A549 (cell line): Measurements from ENCODE around the gene LNPEP. TPM values are rescaled to one million over a fixed set of nuclear protein-coding genes. Genes with fewer than 3 reads are reported as not detected.

ENCODE experiments used
- ATAC-seq, 2 experiments: fragments of 200-7000 bp in 1 of 2; fragments of >200 bp in 1 of 2; cut with Nextera tagmentation in 1 of 2; cut with Tn5 transposase in 1 of 2; 3 replicates each; pipeline versions ENCODE4 v1.8.0 to v1.9.1; 2018 to 2020; ENCODE audit warnings: mild to moderate bottlenecking in 1 of 2, moderate library complexity in 1 of 2
- CTCF ChIA-PET: fragments of 300-600 bp; sonication (Branson Sonifier 250); formaldehyde crosslinking; extraction: SDS; loops from one replicate; lab custom pipeline; 2021; ENCODE audit warnings: antibody characterized with exemption, inconsistent platforms; lab: Yijun Ruan, JAX
- POLR2A ChIA-PET: fragments of 350-600 bp; formaldehyde crosslinking; extraction: SDS; loops from one replicate; lab custom pipeline; 2021; ENCODE audit warnings: antibody characterized with exemption, inconsistent platforms; lab: Yijun Ruan, JAX
- DNase-seq, 2 experiments: peaks; one replicate each; pipeline versions ENCODE4 v3.0.0 to v3.0.0-alpha.2; 2011 to 2016; ENCODE audit warnings: low read depth in 1 of 2, low spot score in 1 of 2
- FAIRE-seq: peaks from 2 replicates; lab custom pipeline; 2011; peaks lifted over from hg19 to GRCh38; lab: Jason Lieb, UNC
- H3K27ac ChIP-seq, 2 experiments: fragments of >200 bp; sonication (Bioruptor Twin); formaldehyde crosslinking; 3 replicates each; pipeline ENCODE4 v1.5.1; 2016 to 2017
- H3K4me1 ChIP-seq: fragments of >200 bp; sonication (Bioruptor Twin); formaldehyde crosslinking; 3 replicates; pipeline ENCODE4 v1.6.1; 2016
- H3K4me2 ChIP-seq: fragments of >200 bp; sonication (Bioruptor Twin); formaldehyde crosslinking; 3 replicates; pipeline ENCODE4 v1.6.1; 2016
- H3K4me3 ChIP-seq: fragments of >200 bp; sonication (Bioruptor Twin); formaldehyde crosslinking; 3 replicates; pipeline ENCODE4 v1.5.1; 2016
- H3K9me3 ChIP-seq: fragments of >200 bp; sonication (Bioruptor Twin); formaldehyde crosslinking; 3 replicates; pipeline ENCODE4 v1.6.1; 2016
- CBX8 ChIP-seq: fragments of 200-600 bp; sonication (generic); IDR thresholded peaks from 2 replicates; pipeline ENCODE4 v1.6.1; 2016
- CEBPB ChIP-seq, 2 experiments: fragments of >200 bp in 1 of 2; sonication (Bioruptor Twin) in 1 of 2; formaldehyde crosslinking in 1 of 2; IDR thresholded peaks; 2 replicates each; pipeline ENCODE4 v1.6.1; 2012 to 2016
- CHD4 ChIP-seq: fragments of 200-600 bp; sonication (generic); IDR thresholded peaks from 2 replicates; pipeline ENCODE4 v1.6.1; 2016; ENCODE audit warnings: antibody characterized with exemption, mild to moderate bottlenecking, borderline replicate concordance
- EHF ChIP-seq: fragments of 250-450 bp; sonication (Bioruptor Pico); IDR thresholded peaks from 2 replicates; pipeline ENCODE4 v1.5.0; 2020; ENCODE audit warnings: mild to moderate bottlenecking
- EP300 ChIP-seq, 2 experiments: fragments of >200 bp; sonication (Bioruptor Twin); formaldehyde crosslinking; IDR thresholded peaks; 2 replicates in 1 of 2; 3 replicates in 1 of 2; pipeline ENCODE4 v1.6.1; 2016 to 2017
- FOSB ChIP-seq: fragments of 250-450 bp; sonication (Bioruptor Pico); IDR thresholded peaks from 2 replicates; pipeline ENCODE4 v1.5.0; 2020; ENCODE audit warnings: mild to moderate bottlenecking, moderate library complexity
- FOSL2 ChIP-seq, 2 experiments: fragments of 450-650 bp in 1 of 2; fragments of >200 bp in 1 of 2; sonication (Bioruptor Twin) in 1 of 2; formaldehyde crosslinking; IDR thresholded peaks; 2 replicates each; pipeline versions ENCODE4 v1.5.0 to v1.6.1; 2016 to 2020; ENCODE audit warnings: mild to moderate bottlenecking in 1 of 2, moderate library complexity in 1 of 2
- HOXB5 ChIP-seq: fragments of 250-450 bp; sonication (Bioruptor Pico); IDR thresholded peaks from 2 replicates; pipeline ENCODE4 v1.5.0; 2020; ENCODE audit warnings: mild to moderate bottlenecking, moderate library complexity
- JUNB ChIP-seq: fragments of >200 bp; sonication (Bioruptor Twin); formaldehyde crosslinking; IDR thresholded peaks from 2 replicates; pipeline ENCODE4 v1.6.1; 2016
- KDM1A ChIP-seq: fragments of 200-600 bp; sonication (generic); IDR thresholded peaks from 2 replicates; pipeline ENCODE4 v1.6.1; 2016; ENCODE audit warnings: low read depth, mild to moderate bottlenecking
- MAZ ChIP-seq: fragments of 150-350 bp; IDR thresholded peaks from 2 replicates; pipeline ENCODE4 v1.6.1; 2014; ENCODE audit warnings: antibody characterized with exemption, low read depth, low read length, borderline replicate concordance
- NPAS2 ChIP-seq: fragments of 250-450 bp; sonication (Bioruptor Pico); IDR thresholded peaks from 2 replicates; pipeline ENCODE4 v1.8.0; 2022; ENCODE audit warnings: mild to moderate bottlenecking, moderate library complexity, borderline replicate concordance
- NR3C1 ChIP-seq: fragments of >200 bp; sonication (Bioruptor Twin); formaldehyde crosslinking; IDR thresholded peaks from 3 replicates; pipeline ENCODE4 v1.6.1; 2017
- POLR2AphosphoS2 ChIP-seq: conservative IDR thresholded peaks from 2 replicates; pipeline ENCODE4 v1.6.1; 2012; ENCODE audit warnings: low read length, improper control_type of control experiment, inconsistent platforms
- RAD21 ChIP-seq, 2 experiments: fragments of >200 bp in 1 of 2; sonication (Bioruptor Twin) in 1 of 2; formaldehyde crosslinking in 1 of 2; IDR thresholded peaks in 1 of 2; conservative IDR thresholded peaks in 1 of 2; 2 replicates in 1 of 2; 3 replicates in 1 of 2; pipeline ENCODE4 v1.6.1; 2012 to 2018; ENCODE audit warnings: inconsistent platforms in 1 of 2
- RCOR1 ChIP-seq: fragments of 150-350 bp; IDR thresholded peaks from 2 replicates; pipeline ENCODE4 v1.6.1; 2014; ENCODE audit warnings: antibody characterized with exemption, low read length, low read depth
- RFX5 ChIP-seq: fragments of 450-650 bp; IDR thresholded peaks from 2 replicates; pipeline ENCODE4 v1.7.1; 2014; ENCODE audit warnings: antibody characterized with exemption, mild to moderate bottlenecking, moderate library complexity
- RNF2 ChIP-seq: fragments of 200-600 bp; sonication (generic); IDR thresholded peaks from 2 replicates; pipeline ENCODE4 v1.6.1; 2016; ENCODE audit warnings: low read depth, mild to moderate bottlenecking, antibody characterized with exemption, moderate library complexity, borderline replicate concordance
- SMC3 ChIP-seq: fragments of >200 bp; sonication (Bioruptor Twin); formaldehyde crosslinking; IDR thresholded peaks from 3 replicates; pipeline ENCODE4 v1.6.1; 2018; ENCODE audit warnings: inconsistent platforms
- ZFP36 ChIP-seq: fragments of 450-650 bp; IDR thresholded peaks from 2 replicates; pipeline ENCODE4 v1.6.1; 2014; ENCODE audit warnings: borderline replicate concordance; ENCODE audit not compliant: partially characterized antibody
- ZNF302 ChIP-seq: fragments of 250-450 bp; sonication (Bioruptor Pico); IDR thresholded peaks from 2 replicates; pipeline ENCODE4 v1.9.0; 2021; ENCODE audit warnings: inconsistent platforms, mild to moderate bottlenecking, moderate library complexity
- WGBS: methylation state at CpG from one replicate; pipeline ENCODE4 v1.1.6; 2017; ENCODE audit errors: missing lambda C conversion rate; 5-methylcytosine and 5-hydroxymethylcytosine counted together
- polyA plus RNA-seq, 4 experiments: library from polyadenylated mRNA; depleted of rRNA in 3 of 4; stranded (reverse); fragments of >200 nt; fragmentation: RNase III in 1 of 4; extraction: RNeasy Plus Mini Kit Qiagen cat#74134 plus additional on column Dnase treatment in 1 of 4; gene quantifications; 2 replicates in 3 of 4; 3 replicates in 1 of 4; pipeline ENCODE4 v1.2.3, GENCODE V29; 2011 to 2017
- TF ChIP-seq, protein P1 (sequence below): fragments of >200 bp; sonication (Bioruptor Twin); formaldehyde crosslinking; IDR thresholded peaks from 3 replicates; pipeline ENCODE4 v1.5.1; 2016
- TF ChIP-seq, protein P2 (sequence below): IDR thresholded peaks from 2 replicates; pipeline ENCODE4 v1.6.1; 2012
- TF ChIP-seq, protein P3 (sequence below): IDR thresholded peaks from 2 replicates; pipeline ENCODE4 v1.6.1; 2012
- TF ChIP-seq, protein P4 (sequence below): fragments of >200 bp; sonication (Bioruptor Twin); formaldehyde crosslinking; IDR thresholded peaks from 3 replicates; pipeline ENCODE4 v1.6.1; 2016
- TF ChIP-seq, protein P5 (sequence below): fragments of 250-450 bp; sonication (Bioruptor Pico); IDR thresholded peaks from 2 replicates; pipeline ENCODE4 v1.5.0; 2021; ENCODE audit warnings: mild to moderate bottlenecking, moderate library complexity, borderline replicate concordance

Gene LNPEP
- polyA plus RNA-seq, 2 of the 4 experiments (the other 2 are of a cell fraction) = 5.9 to 19.7 TPM

DNA sequence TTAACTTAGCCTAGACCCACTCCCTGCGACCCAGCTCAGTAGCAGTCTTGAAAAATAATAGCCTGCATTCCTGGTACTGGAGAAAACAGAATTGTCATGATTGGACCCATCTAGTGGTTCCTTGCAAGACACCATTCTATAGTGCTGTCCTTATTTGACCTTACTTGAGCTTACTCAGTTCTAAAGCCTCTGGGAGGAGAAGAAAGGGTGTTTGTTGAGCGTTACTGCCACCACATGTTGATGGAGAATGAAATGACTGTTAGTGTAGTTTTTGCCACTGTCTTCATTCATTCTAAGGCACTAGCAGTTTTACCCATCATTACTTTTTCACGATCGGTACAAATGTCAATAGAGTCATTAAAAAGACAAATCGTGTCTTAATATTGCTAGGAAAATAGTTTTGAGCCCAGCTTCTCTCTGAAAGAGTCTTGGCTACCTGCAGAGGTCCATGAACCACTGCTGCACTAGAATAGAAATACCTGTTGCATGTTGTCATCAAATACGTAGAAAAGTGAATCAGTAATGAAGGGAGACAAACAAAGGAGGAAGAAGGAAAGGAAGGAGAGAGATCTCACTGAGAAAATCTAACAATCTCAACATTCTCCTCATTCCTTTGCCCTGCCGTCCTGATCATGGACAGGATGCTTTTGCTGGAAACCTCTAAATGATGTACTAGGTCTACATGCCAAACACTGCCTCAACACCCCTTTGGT, 110.5 kb downstream of the LNPEP start:
- Histone ChIP-seq H3K4me1 (peaks cover 10% of the 10 kb centered on the region; the same call in 2 of the 3 replicates), H3K4me2 (peak overlapping the region; percentile 38; the same call in 2 of the 3 replicates), H3K4me3 (no peak overlapping the region), H3K9me3 (no peaks in the 10 kb centered on the region), H3K27ac (no peak overlapping the region)
- TF ChIP-seq EP300 (IDR thresholded peaks at IDR 0.05) (no peak), RCOR1 (no peak), RAD21 (conservative IDR thresholded peaks at IDR 0.05 in 1 of 2, IDR thresholded peaks at IDR 0.05 in 1 of 2) (peak; percentile 16 to 25; a peak in 1 of 5 replicates)
- DNase-seq (peak in 1 of 2 experiments; percentile 23), FAIRE-seq (no peak), ATAC-seq (peak; percentile 48 to 55; a peak in 4 of 6 replicates)
- WGBS = 22% methylated on average over 7 of the region's 7 CpGs
- CTCF ChIA-PET = interaction anchor here (0.8 to 1.0 kb wide), 2 partner anchors 16 to 115 kb away, joined by 3 read pairs; no protein-coding TSS in a partner anchor
- POLR2A ChIA-PET = no interaction called here

DNA sequence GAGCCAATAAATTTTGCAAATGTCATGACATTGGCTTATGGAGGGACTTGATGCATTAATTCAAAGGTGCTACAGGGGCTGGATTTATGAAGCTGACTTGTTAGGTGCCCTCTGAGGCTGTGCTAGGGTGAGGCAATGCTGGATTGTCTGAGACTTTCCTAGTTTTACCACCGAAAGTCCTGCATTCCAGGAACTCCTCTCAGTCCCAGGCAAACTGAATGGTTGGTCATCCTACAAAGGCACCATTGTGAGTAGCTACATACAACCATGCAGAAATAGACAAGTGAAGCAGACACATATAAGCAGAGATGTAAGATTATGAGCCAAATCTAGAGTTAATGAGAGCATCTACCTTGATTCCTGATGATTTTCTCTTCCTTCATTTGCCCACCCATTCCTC, 111.2 kb downstream of the LNPEP start:
- TF ChIP-seq MAZ (no peak), RNF2 (no peak), ZNF302 (CRISPR knock-in tag) (no peak), JUNB (no peak), FOSL2 (IDR thresholded peaks at IDR 0.05) (no peak), FOSL2 (CRISPR knock-in tag; IDR thresholded peaks at IDR 0.05) (no peak), HOXB5 (CRISPR knock-in tag) (no peak), KDM1A (no peak), CBX8 (no peak), ZFP36 (no peak), CEBPB (IDR thresholded peaks at IDR 0.05) (no peak)
- no peak for FAIRE-seq
- Histone ChIP-seq H3K4me2 (no peak overlapping the region), H3K9me3 (peaks cover 4% of the 10 kb centered on the region; the same call in 1 of the 3 replicates), H3K4me1 (peaks cover 10% of the 10 kb centered on the region; the same call in 2 of the 3 replicates), H3K4me3 (no peak overlapping the region), H3K27ac (no peak overlapping the region)
- no peak for DNase-seq
- WGBS = 56% methylated on average over 1 of the region's 1 CpG
- ATAC-seq = no peak
- ChIA-PET POLR2A (no interaction called here), CTCF (interaction anchor here (0.8 kb wide), 1 partner anchor 15 kb away, joined by 3 read pairs; no protein-coding TSS in a partner anchor)

DNA sequence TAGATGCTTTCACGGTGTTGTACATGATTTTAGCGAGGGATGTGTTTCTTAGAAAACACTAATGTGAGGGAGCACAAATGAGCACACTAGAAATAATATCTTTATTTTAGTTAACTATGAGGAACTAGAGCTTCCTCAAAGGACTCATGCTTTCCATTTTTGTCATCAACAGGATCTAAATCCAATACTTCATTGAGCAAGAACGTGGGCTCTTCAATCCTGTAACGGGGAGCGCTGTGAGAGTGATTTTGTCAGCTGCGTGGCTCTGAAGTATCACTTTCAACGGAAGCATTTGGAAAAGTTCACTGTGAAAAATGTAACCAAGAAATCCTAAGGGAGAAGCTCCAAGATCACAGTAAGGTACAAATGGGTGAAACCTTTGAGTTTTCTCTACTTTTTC, 113.3 kb downstream of the LNPEP start:
- no peak for ATAC-seq
- H3K27ac ChIP-seq = no peak overlapping the region
- peaks cover 10% of the 10 kb centered on the region; the same call in 2 of the 3 replicates for H3K4me1 ChIP-seq
- POLR2A ChIA-PET = no interaction called here
- H3K4me3 ChIP-seq = no peak overlapping the region
- DNase-seq = no peak
- TF ChIP-seq CHD4 = no peak
- TF ChIP-seq EHF (CRISPR knock-in tag) = no peak
- no peak for TF ChIP-seq NPAS2
- TF ChIP-seq NR3C1 = no peak
- TF ChIP-seq, protein P1, sequence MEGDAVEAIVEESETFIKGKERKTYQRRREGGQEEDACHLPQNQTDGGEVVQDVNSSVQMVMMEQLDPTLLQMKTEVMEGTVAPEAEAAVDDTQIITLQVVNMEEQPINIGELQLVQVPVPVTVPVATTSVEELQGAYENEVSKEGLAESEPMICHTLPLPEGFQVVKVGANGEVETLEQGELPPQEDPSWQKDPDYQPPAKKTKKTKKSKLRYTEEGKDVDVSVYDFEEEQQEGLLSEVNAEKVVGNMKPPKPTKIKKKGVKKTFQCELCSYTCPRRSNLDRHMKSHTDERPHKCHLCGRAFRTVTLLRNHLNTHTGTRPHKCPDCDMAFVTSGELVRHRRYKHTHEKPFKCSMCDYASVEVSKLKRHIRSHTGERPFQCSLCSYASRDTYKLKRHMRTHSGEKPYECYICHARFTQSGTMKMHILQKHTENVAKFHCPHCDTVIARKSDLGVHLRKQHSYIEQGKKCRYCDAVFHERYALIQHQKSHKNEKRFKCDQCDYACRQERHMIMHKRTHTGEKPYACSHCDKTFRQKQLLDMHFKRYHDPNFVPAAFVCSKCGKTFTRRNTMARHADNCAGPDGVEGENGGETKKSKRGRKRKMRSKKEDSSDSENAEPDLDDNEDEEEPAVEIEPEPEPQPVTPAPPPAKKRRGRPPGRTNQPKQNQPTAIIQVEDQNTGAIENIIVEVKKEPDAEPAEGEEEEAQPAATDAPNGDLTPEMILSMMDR = no peak
- no peak for TF ChIP-seq ZNF302 (CRISPR knock-in tag)
- TF ChIP-seq, protein P2, sequence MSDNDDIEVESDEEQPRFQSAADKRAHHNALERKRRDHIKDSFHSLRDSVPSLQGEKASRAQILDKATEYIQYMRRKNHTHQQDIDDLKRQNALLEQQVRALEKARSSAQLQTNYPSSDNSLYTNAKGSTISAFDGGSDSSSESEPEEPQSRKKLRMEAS = no peak
- TF ChIP-seq CEBPB (IDR thresholded peaks at IDR 0.05) = no peak
- TF ChIP-seq, protein P3, sequence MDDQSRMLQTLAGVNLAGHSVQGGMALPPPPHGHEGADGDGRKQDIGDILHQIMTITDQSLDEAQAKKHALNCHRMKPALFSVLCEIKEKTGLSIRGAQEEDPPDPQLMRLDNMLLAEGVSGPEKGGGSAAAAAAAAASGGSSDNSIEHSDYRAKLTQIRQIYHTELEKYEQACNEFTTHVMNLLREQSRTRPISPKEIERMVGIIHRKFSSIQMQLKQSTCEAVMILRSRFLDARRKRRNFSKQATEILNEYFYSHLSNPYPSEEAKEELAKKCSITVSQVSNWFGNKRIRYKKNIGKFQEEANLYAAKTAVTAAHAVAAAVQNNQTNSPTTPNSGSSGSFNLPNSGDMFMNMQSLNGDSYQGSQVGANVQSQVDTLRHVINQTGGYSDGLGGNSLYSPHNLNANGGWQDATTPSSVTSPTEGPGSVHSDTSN = no peak
- TF ChIP-seq RFX5 = no peak
- TF ChIP-seq, protein P4, sequence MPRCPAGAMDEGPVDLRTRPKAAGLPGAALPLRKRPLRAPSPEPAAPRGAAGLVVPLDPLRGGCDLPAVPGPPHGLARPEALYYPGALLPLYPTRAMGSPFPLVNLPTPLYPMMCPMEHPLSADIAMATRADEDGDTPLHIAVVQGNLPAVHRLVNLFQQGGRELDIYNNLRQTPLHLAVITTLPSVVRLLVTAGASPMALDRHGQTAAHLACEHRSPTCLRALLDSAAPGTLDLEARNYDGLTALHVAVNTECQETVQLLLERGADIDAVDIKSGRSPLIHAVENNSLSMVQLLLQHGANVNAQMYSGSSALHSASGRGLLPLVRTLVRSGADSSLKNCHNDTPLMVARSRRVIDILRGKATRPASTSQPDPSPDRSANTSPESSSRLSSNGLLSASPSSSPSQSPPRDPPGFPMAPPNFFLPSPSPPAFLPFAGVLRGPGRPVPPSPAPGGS = no peak
- no peak for TF ChIP-seq FOSB (CRISPR knock-in tag)
- TF ChIP-seq RCOR1 = no peak
- TF ChIP-seq, protein P5, sequence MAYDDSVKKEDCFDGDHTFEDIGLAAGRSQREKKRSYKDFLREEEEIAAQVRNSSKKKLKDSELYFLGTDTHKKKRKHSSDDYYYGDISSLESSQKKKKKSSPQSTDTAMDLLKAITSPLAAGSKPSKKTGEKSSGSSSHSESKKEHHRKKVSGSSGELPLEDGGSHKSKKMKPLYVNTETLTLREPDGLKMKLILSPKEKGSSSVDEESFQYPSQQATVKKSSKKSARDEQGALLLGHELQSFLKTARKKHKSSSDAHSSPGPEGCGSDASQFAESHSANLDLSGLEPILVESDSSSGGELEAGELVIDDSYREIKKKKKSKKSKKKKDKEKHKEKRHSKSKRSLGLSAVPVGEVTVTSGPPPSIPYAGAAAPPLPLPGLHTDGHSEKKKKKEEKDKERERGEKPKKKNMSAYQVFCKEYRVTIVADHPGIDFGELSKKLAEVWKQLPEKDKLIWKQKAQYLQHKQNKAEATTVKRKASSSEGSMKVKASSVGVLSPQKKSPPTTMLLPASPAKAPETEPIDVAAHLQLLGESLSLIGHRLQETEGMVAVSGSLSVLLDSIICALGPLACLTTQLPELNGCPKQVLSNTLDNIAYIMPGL (CRISPR knock-in tag) = no peak
- TF ChIP-seq MAZ = no peak
- TF ChIP-seq SMC3 = no peak
- no peak for TF ChIP-seq POLR2AphosphoS2
- no peak for TF ChIP-seq KDM1A
- TF ChIP-seq, all 56 proteins: peak for 0
- 76% methylated on average over 7 of the region's 7 CpGs for WGBS
- FAIRE-seq = no peak
- H3K4me2 ChIP-seq = no peak overlapping the region
- H3K9me3 ChIP-seq = peaks cover 10% of the 10 kb centered on the region; the same call in 1 of the 3 replicates
- CTCF ChIA-PET = interaction anchor here (1.1 to 1.2 kb wide), 2 partner anchors 11 to 17 kb away, joined by 3 read pairs; no protein-coding TSS in a partner anchor
